ENCODE results near the gene MEGF11.

MEGF11 gene

DNA sequence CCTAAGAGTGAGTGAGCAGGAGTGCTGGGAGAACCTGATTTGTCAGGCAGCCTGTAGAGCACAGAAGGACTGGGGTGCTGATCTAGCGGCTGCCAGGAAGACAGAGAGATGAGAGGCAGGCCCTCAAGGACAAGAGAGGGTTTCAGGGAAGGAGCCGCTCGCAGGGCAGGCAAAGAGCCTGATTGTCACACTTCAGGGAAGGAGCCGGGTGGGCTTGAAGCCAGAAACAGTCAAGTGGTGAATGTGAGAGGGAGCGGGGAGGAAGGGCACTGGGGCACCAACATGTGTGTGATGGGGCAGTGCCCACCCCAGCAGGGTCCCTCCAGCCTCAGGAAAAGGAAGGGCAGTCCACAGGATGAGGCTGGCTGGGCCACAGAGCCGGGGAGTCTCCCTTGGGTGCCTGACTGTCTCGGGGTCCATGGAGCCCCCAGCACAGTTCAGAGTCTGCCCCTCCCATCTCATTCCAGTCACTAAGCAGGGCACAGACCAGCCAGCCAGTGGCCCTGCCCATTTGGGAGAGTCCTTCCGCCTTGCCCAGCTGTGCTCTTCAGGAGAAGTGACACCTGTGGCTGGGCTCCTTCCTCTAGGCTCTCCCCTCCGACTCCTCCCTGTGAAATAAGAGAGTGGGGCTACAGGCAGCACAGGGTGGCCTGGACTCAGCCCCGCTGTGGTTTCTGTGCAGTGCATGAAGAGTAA, 235.6 kb downstream of the MEGF11 start:
- TF ChIP-seq, protein P1, sequence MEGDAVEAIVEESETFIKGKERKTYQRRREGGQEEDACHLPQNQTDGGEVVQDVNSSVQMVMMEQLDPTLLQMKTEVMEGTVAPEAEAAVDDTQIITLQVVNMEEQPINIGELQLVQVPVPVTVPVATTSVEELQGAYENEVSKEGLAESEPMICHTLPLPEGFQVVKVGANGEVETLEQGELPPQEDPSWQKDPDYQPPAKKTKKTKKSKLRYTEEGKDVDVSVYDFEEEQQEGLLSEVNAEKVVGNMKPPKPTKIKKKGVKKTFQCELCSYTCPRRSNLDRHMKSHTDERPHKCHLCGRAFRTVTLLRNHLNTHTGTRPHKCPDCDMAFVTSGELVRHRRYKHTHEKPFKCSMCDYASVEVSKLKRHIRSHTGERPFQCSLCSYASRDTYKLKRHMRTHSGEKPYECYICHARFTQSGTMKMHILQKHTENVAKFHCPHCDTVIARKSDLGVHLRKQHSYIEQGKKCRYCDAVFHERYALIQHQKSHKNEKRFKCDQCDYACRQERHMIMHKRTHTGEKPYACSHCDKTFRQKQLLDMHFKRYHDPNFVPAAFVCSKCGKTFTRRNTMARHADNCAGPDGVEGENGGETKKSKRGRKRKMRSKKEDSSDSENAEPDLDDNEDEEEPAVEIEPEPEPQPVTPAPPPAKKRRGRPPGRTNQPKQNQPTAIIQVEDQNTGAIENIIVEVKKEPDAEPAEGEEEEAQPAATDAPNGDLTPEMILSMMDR (IDR thresholded peaks at IDR 0.05; ENCODE audit: control extremely low read depth, extremely low read depth, low read depth, missing control alignments): no peak
- ChIA-PET POLR2A (interaction anchor here (0.6 kb wide), 1 partner anchor 34 kb away, joined by 5 read pairs; no protein-coding TSS in a partner anchor), CTCF (no interaction called here)
- DNase-seq (ENCODE audit: extremely low spot score): no peak

DNA sequence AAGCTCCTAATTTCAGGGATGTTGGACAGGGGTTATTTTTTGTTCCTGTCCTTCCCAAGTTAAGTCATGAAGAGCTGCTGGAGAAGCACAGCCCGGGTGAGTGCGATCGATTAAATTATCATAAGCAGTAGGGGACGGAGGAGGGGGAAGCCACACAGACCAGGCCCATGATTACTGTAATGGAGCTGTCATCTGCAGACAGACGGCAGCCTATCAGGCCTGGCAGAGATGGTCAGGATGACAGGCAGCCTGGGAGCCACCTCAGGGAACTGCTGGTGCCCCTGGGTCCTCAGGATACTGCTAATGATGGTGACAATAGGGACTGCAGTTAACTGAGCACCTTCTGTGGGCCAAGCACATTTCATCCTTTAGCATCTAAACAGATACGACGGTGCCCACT, 236.6 kb downstream of the MEGF11 start:
- no peak for DNase-seq (ENCODE audit: extremely low spot score)
- CTCF ChIA-PET: no interaction called here
- TF ChIP-seq, protein P1 (IDR thresholded peaks at IDR 0.05; ENCODE audit: control extremely low read depth, extremely low read depth, low read depth, missing control alignments): no peak
- POLR2A ChIA-PET: no interaction called here

DNA sequence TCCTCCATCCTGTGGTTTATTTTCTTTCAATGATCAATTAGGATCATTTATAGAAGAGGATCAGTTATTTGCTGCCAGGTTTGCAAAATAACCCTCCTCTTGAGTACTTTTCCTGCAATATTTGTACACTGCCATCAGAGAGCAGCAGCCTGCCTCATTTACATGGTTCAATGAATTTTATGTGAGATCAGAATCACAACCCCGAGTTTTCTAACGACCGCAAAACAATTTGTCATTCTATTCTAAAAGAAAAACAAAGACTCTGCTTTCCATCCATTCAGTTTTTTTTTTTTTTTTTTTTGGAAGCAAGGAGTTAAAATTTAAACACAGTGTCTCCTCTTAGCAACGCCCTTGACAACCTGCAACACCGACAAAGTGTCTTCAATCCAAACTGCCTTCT, 237.4 kb downstream of the MEGF11 start:
- TF ChIP-seq, protein P1 (IDR thresholded peaks at IDR 0.05; ENCODE audit: control extremely low read depth, extremely low read depth, low read depth, missing control alignments): no peak
- ChIA-PET POLR2A (no interaction called here), CTCF (no interaction called here)
- no peak for DNase-seq (ENCODE audit: extremely low spot score)

DNA sequence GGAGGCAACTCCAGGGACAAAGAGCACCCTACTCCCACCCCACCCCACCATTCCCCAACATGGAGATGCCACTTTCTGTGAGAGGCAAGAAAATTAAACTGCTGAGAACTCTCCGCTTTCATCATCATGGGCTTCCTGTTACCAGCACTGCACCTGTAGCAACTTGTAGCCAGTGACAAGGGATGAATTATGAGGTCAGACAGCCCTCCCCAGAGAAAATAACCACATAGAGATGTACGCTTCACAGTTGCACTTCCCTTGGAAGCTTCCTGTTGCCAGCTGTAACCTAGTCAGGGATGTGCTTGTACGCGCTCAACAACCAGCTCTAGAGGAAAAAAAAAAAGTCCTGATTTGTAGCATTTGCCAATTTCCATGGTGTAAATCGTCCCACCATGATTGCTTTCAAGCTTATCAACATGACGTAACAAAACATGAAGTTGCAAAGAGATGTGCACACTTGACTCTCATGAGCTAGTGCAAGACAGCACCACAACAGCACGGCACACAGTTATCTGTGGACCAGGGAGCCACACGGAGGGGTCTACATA, 238.8 kb downstream of the MEGF11 start:
- TF ChIP-seq, protein P1 (IDR thresholded peaks at IDR 0.05; ENCODE audit: control extremely low read depth, extremely low read depth, low read depth, missing control alignments): no peak
- POLR2A ChIA-PET: no interaction called here
- CTCF ChIA-PET: interaction anchor here (0.9 kb wide), 1 partner anchor 22 kb away, joined by 3 read pairs; no protein-coding TSS in a partner anchor
- no peak for DNase-seq (ENCODE audit: extremely low spot score)

DNA sequence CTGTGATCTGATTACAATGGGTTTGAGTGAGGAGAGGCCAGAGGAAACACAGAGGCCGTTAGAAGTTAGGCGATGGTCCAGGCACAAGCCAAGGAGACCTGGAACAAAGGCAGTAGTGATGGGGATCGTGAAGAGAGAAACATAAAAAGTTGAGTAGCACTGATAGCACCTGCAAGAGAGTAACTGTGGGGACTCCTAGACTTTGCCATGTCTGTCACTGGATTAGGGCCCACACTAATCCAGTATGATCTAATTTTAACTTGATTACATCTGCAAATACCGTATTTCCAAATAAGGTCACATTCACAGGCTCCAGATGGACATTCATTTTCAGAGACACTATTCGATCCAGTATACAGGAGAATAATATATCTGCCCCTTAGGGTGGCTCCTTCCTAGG, 239.5 kb downstream of the MEGF11 start:
- ChIA-PET CTCF (no interaction called here), POLR2A (no interaction called here)
- TF ChIP-seq, protein P1 (IDR thresholded peaks at IDR 0.05; ENCODE audit: control extremely low read depth, extremely low read depth, low read depth, missing control alignments): no peak
- DNase-seq (ENCODE audit: extremely low spot score): no peak

DNA sequence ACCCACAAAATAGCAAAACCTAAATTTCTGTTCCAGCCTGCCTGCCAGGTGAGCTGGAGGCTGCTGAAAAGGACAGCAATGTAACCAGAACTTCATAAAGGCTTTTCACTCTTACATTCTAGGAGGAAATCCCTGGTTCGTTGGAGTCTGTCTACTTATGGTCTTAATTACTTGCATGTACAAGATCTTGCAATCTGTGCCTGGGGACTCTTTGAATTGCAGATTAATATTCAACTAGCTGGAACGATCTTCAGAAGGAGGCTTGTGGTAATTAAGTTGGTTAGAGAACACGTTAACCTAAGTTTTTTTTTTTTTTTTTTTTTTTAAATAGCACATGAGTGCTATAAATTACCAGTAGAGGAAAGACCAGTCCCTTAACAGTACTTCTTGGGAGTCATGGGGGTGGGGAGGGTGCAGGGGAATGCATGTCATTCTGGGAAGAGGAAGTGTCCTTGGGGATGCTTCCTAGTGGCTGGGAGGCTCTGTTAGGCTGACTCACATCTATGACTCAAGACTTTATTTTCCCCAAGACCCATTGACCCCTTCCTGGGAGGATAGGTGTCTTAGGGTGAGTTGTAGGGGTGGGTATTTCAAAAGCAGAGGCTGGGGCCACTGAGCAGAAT, 244.5 kb downstream of the MEGF11 start:
- TF ChIP-seq, protein P1 (IDR thresholded peaks at IDR 0.05; ENCODE audit: control extremely low read depth, extremely low read depth, low read depth, missing control alignments): no peak
- POLR2A ChIA-PET: no interaction called here
- DNase-seq (ENCODE audit: extremely low spot score): no peak
- CTCF ChIA-PET: interaction anchor here (1.2 kb wide), 1 partner anchor 28 kb away, joined by 3 read pairs; no protein-coding TSS in a partner anchor
